Heart right ventricle (tissue), 16 donors: ENCODE results near the gene TTLL8. TPM values are rescaled to one million over a fixed set of nuclear protein-coding genes. Genes with fewer than 3 reads are reported as not detected.
A peak's percentile ranks its signal among the peaks of the same experiment; 100 is the strongest.

Source experiments
- ATAC-seq, 8 donors: fragments of 200-7000 bp; cut with Tn5 transposase; one replicate each; pipeline ENCODE4 v1.9.1; 2020; ENCODE audit warnings: mild to moderate bottlenecking in 8 of 8, moderate library complexity in 8 of 8, moderate number of reproducible peaks in 1 of 8
- DNase-seq, 2 donors: peaks; one replicate each; pipeline ENCODE4 v3.0.0-alpha.2; 2020
- H3K27ac ChIP-seq, 10 donors: fragments of 200-600 bp; sonication (generic) in 2 of 10; one replicate each; pipeline versions ENCODE4 v1.5.0 to v1.8.0; 2020 to 2022; ENCODE audit warnings: mild to moderate bottlenecking in 3 of 10
- H3K27me3 ChIP-seq, 7 donors: fragments of 200-600 bp; one replicate each; pipeline ENCODE4 v1.8.0; 2021 to 2022; ENCODE audit warnings: mild to moderate bottlenecking in 2 of 7
- H3K36me3 ChIP-seq, 9 donors: fragments of 200-600 bp; sonication (generic) in 1 of 9; one replicate each; pipeline versions ENCODE4 v1.5.0 to v1.8.0; 2020 to 2022; ENCODE audit warnings: mild to moderate bottlenecking in 2 of 9
- H3K4me1 ChIP-seq, 9 donors: fragments of 200-600 bp; sonication (generic) in 1 of 9; one replicate each; pipeline versions ENCODE4 v1.5.0 to v1.8.0; 2020 to 2022; ENCODE audit warnings: mild to moderate bottlenecking in 4 of 9
- H3K4me3 ChIP-seq, 10 donors: fragments of 200-600 bp; sonication (generic) in 2 of 10; one replicate each; pipeline versions ENCODE4 v1.5.0 to v1.8.0; 2020 to 2022; ENCODE audit warnings: mild to moderate bottlenecking in 7 of 10, moderate library complexity in 2 of 10
- H3K9me3 ChIP-seq, 11 donors: fragments of 200-600 bp in 10 of 11; sonication (generic) in 2 of 11; one replicate each; pipeline versions ENCODE4 v1.5.0 to v1.8.0; 2013 to 2022; ENCODE audit warnings: mild to moderate bottlenecking in 2 of 11, control low read depth in 1 of 11, moderate library complexity in 1 of 11
- WGBS, 2 donors: extraction: QIAGEN DNeasy Blood & Tissue Kit; methylation state at CpG; one replicate each; pipeline ENCODE4 v1.1.7; 2013; ENCODE audit warnings: inconsistent platforms in 1 of 2; 5-methylcytosine and 5-hydroxymethylcytosine counted together
- intact Hi-C, 10 donors: fragments of 100-400 bp; cut with DNase I; formaldehyde crosslinking; loops; one replicate each; pipeline versions ENCODE4 v1.11.1 to v1.14.2; 2022
- polyA plus RNA-seq, 2 donors: library from polyadenylated mRNA; stranded (reverse); fragments of 200-250 nt; gene quantifications; one replicate each; pipeline ENCODE4 v1.2.3, GENCODE V29; 2013
- total RNA-seq, 10 donors: library from RNA; stranded (reverse); fragmentation: NEBNext Ultra II Directional in 3 of 10; extraction: Animal tissue kit (Norgen Biotek cat#: 25700) in 3 of 10; gene quantifications; one replicate each; pipeline versions ENCODE4 v1.2.1 to v1.2.4, GENCODE V29; 2021 to 2023
- TF ChIP-seq, protein P1 (sequence below), 9 donors: fragments of 200-600 bp; sonication (generic) in 2 of 9; IDR thresholded peaks; one replicate each; pipeline versions ENCODE4 v1.5.0 to v1.8.0; 2021 to 2022; ENCODE audit warnings: antibody characterized with exemption in 9 of 9, mild to moderate bottlenecking in 5 of 9, moderate library complexity in 1 of 9
- donor health status: Arrhythmogenic right ventricular cardiomyopathy.
- donor health status: ischemic (EF 13 %, LVEDD 7.1; RV severe dilation, severe dysfunction).
- donor health status: healthy with polysubstance abuse.
- donor health status: DM: no; HTN: yes; CAD: no.
- donor health status: DM: no; HTN: no; CAD: no.
- donor health status: ischemic (EF 25% LVEDD 6.9; RV normal size, moderate dysfunction).
- donor health status: ischemic (EF 25% LVEDD 5.7; RV mildly dilated, moderate dysfunction).
- donor health status: healthy.
- donor health status: DM: yes; HTN: yes; CAD: no.
- donor health status: Ischemic cardiomyopathy.
- donor health status: ischemic (EF 35%, LVEDD 5.7; RV mildly dilated, moderate dysfunction).
- donor health status: nonischemic (EF 11% LVEDD 7.7; RV severe dilation, severe dysfunction).
- donor health status: DM: yes; HTN: yes; CAD: no.
- donor health status: PGD.
- donor health status: ischemic (EF 29% LVEDD 5.4; RV normal size, mild dysfunction).
- donor health status: nonischemic (EF 23%, LVEDD 6.1; RV moderate dilation, normal function).

Gene TTLL8
- total and polyA plus RNA-seq, 12 donors: not detected

GRCh38 chr22:50060441-50061140 lies 2.5 kb upstream of the TTLL8 start:
- 82 to 83% methylated on average over 28 of the region's 28 CpGs for WGBS, 2 donors
- no peaks in the 10 kb centered on the region for H3K9me3 ChIP-seq
- no peaks in the 10 kb centered on the region for H3K36me3 ChIP-seq
- H3K4me1 ChIP-seq: peaks cover 0 to 16% (median 14%) of the 10 kb centered on the region in 9 donors
- H3K27me3 ChIP-seq: peaks cover 0 to 65% (median 49%) of the 10 kb centered on the region in 7 donors
- no peak overlapping the region for H3K27ac ChIP-seq
- ATAC-seq: no peak
- DNase-seq: no peak
- no peak overlapping the region for H3K4me3 ChIP-seq
- intact Hi-C loops: no loop called here
- TF ChIP-seq, protein P1, sequence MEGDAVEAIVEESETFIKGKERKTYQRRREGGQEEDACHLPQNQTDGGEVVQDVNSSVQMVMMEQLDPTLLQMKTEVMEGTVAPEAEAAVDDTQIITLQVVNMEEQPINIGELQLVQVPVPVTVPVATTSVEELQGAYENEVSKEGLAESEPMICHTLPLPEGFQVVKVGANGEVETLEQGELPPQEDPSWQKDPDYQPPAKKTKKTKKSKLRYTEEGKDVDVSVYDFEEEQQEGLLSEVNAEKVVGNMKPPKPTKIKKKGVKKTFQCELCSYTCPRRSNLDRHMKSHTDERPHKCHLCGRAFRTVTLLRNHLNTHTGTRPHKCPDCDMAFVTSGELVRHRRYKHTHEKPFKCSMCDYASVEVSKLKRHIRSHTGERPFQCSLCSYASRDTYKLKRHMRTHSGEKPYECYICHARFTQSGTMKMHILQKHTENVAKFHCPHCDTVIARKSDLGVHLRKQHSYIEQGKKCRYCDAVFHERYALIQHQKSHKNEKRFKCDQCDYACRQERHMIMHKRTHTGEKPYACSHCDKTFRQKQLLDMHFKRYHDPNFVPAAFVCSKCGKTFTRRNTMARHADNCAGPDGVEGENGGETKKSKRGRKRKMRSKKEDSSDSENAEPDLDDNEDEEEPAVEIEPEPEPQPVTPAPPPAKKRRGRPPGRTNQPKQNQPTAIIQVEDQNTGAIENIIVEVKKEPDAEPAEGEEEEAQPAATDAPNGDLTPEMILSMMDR (IDR thresholded peaks at IDR 0.05): no peak

GRCh38 chr22:50059881-50060262 lies 1.8 kb upstream of the TTLL8 start:
- H3K27me3 ChIP-seq: peaks cover 0 to 65% (median 49%) of the 10 kb centered on the region in 7 donors

DNA sequence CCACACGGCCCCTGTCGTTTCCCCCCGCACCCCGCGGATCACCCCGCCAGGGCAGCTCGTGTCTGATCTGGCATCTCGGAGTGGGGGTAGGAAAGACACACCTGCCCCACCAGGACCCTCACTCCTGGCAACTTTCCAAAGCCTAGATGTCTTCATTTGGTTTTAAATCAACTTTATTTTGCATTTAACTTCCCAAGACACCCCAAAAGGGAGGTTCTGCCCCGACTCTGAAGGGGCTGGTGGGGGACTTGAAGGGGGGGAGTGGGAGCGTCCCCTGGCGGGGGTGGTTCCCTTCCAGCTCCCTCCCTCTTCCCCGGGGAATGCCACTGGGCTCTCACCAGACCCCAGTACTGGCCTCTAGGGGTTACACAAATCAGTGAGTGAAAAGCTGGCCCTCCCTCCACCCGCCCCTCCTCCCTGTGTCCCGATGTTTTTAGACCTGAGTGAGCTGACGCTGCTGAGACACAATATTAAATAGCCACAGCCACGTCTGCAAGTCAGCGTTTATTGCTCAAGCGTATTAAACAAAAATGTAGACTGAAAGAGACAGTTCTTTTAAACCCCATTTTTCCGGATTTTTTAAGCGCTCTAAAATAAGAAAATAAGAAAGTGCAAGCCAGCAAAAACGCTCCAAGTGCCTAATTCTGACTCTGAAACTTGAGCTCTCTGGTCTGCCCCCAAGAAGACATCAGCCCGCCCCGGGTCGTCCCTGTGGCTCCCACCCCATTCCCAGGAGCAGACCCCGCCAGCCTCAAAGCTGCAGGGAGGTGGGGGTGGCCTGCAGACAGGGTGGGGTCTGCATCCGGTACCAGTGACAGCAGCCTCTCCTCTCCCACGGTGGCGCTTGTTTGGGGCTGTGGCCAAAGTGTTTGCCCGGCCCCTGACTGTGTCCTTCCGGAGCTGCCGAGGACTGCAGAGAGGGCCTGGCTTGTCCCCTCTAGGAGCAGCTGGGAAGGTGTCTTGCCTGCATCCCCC lies 1.1 kb upstream of the TTLL8 start:
- peaks cover 0 to 4% (median 0%) of the 10 kb centered on the region in 11 donors for H3K9me3 ChIP-seq
- WGBS, 2 donors: 7 to 10% methylated on average over 31 of the region's 31 CpGs
- peak in 3 of 8 donors; percentile 17 to 33 (median 22) for ATAC-seq
- DNase-seq: no peak
- TF ChIP-seq, protein P1 (IDR thresholded peaks at IDR 0.05): peak in 1 of 9 donors; percentile 20
- H3K4me3 ChIP-seq: peak overlapping the region in 6 of 10 donors; percentile 19 to 31 (median 23)
- peaks cover 0 to 60% (median 49%) of the 10 kb centered on the region in 7 donors for H3K27me3 ChIP-seq
- H3K4me1 ChIP-seq: peaks cover 0 to 16% (median 14%) of the 10 kb centered on the region in 9 donors
- H3K36me3 ChIP-seq: no peaks in the 10 kb centered on the region
- no peak overlapping the region for H3K27ac ChIP-seq
- intact Hi-C loops: no loop called here

More at GRCh38 chr22:50059881-50060262, 1.8 kb upstream of the TTLL8 start:
- Histone ChIP-seq H3K36me3 (no peaks in the 10 kb centered on the region), H3K9me3 (no peaks in the 10 kb centered on the region), H3K4me3 (peak overlapping the region in 2 of 10 donors; percentile 19 to 20), H3K27ac (no peak overlapping the region), H3K4me1 (peaks cover 0 to 16% (median 14%) of the 10 kb centered on the region in 9 donors)
- TF ChIP-seq, protein P1 (IDR thresholded peaks at IDR 0.05): no peak
- intact Hi-C loops: no loop called here
- ATAC-seq (no peak), DNase-seq (no peak)
- WGBS, 2 donors: 84 to 87% methylated on average over 7 of the region's 7 CpGs
